Measurements from ENCODE around the gene NDUFB7.
"Not testable (repeated sequence)": the region's sequence is repeated elsewhere in the genome, so short reads cannot be mapped to it uniquely, and the experiment has no call there.

Gene NDUFB7

DNA sequence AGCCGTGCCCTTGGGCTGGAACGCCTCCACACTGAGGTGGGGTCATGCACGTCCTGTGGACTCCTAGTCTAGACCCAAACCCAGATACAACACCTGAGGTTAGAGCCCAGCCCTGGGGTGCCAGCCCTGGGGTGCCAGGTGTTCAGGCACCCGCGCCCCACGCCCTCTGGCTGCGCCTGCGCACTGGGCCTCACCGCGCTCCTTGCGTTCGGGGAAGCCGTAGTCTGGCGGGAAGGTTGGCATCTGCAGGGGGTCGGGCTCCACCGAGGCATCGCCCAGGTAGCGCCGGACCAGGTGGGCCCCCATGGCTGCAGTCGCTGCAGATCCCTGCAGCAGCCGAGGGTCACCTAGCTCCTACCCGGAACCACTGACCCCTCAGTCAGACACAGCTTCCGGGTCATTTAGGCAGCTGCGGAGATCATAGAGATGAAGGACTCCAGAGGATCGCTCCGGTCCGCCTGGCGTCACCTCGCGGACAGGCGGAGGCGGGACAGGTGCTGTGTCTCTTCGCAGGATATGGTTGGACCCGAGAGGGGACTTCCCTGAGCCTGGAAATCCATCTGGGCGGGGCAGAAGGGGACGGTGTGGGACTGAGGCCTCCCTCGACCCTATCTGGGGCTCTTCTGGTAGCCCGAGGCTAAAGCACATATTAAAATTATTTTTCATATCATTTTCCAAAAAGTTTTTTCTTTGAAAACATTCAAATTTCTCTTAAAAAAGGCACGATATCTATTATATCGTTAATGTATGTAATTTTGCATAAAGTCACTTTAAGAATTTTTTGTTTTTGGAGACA lies at the start of gene NDUFB7:
Gene NDUFB7 (minus strand): TSS at position 372 of the 796 bp plus-strand sequence. CDS start 66 bp downstream, at position 306.
- peak; percentile 96 for DNase-seq (ENCODE audit: low read depth, low spot score)

DNA sequence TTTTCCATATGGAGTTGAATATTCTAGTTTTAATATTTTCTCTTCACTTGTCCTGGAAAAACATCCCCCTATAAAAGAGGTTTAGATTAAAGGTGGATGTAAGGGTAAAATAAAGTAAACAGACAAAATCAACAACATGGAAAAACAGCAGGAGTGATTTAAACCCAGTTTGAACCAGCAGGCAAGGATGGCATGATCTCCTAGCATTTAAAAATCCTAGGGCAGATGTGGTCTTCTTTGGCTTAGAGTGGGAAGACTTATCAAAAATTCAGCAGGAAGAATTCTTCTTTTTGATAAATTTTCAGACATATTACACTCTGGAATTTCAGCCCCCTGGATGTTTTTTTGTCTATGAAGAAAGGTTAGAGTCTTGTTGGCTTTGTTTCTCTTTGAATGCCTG lies 47.5 kb upstream of the NDUFB7 start:
- DNase-seq (ENCODE audit: low read depth, low spot score) = no peak

DNA sequence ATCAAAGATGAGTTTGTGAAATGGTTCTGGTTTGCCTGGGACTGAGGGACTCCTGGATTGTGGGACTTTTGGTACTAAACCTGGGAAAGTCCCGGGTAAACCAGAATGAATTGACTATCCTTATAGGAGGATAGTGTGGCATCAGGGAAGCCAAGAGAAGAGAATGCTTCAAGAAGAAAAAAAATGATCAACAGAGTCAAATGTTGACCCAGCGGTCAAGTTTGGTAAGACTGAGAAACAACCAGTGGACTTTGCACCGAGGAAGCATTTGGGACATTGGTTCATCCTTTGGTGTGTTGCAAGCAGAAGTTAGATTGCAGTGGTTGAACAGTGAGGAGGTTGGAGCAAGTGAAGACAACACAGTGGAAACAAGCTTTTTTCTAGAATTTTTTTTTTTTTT lies 44.5 kb upstream of the NDUFB7 start:
- no peak for DNase-seq (ENCODE audit: low read depth, low spot score)

- DNase-seq (ENCODE audit: low read depth, low spot score) = no peak
These were observed 43.8 kb upstream of the NDUFB7 start for GRCh38 chr19:14615623-14616022.

- no peak for DNase-seq (ENCODE audit: low read depth, low spot score)
These were observed 42.2 kb upstream of the NDUFB7 start for GRCh38 chr19:14614099-14614412.

DNA sequence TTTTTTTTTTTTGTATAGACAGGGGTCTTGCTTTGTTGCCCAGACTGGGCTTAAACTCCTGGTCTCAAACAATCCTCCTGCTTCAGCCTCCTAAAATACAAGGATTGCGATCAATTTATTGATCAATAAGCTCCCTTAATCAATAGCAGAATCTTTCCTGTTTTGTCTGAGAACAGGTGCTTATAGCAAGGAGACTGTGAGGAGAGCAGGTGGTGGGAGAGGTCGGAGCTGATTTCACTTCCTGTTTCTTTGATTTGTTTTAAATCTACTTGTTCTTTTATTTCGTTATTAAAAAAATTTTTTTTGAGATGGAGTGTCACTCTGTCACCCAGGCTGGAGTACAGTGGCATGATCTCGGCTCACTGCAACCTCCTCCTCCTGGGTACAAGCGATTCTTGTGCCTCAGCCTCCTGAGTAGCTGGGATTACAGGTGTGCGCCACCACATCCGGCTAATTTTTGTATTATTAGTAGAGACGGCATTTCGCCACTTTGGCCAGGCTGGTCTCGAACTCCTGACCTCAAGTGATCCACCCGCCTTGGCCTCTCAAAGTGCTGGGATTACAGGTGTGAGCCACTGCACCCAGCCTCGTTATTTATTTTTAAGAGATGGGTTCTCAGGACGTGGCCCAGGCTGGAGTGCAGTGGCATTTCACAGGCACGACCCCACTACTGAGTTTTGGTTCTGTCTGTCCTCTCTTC lies 41.7 kb upstream of the NDUFB7 start:
- not testable (repeated sequence) for DNase-seq (ENCODE audit: low read depth, low spot score)

DNA sequence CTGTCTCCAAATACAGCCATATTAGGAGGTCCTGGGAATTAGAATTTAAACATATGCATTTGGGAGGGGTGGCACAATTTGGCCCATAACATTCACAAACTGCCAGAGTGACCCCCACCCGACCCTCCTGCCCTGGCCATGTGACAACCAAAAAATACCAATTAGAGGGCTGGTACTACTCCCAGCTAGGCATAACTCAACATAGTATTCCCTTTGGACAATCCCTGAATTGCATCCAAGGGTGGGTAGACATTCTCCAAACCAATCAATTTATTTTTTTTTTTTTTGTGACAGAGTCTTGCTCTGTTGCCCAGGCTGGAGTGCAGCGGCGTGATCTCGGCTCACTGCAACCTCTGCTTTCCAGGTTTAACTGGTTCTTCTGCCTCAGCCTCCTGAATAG lies 40.8 kb upstream of the NDUFB7 start:
- no peak for DNase-seq (ENCODE audit: low read depth, low spot score)

- DNase-seq (ENCODE audit: low read depth, low spot score) = not testable (repeated sequence)
These were observed 40.4 kb upstream of the NDUFB7 start for GRCh38 chr19:14612242-14612641.

- no peak for DNase-seq (ENCODE audit: low read depth, low spot score)
These were observed 39.2 kb upstream of the NDUFB7 start for GRCh38 chr19:14611051-14611450.

DNA sequence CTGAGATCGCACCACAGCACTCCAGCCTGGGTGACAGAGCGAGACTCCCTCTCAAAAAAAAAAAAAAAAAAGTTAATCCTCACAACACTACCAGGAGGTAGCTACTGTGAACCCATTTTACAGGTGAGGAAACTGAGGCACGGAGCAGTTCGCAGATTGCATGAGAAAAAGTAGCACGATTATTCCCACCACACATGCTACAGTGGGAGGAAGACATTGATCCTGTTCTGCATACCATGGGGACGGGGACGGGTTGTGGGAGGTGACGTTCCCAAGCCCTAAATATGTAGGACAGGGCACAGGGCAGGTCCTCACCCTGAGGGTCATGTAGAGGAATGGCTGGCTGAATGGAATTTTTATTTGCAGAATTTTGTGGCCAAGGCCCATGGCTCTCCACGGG lies 34.8 kb upstream of the NDUFB7 start:
- no peak for DNase-seq (ENCODE audit: low read depth, low spot score)

DNA sequence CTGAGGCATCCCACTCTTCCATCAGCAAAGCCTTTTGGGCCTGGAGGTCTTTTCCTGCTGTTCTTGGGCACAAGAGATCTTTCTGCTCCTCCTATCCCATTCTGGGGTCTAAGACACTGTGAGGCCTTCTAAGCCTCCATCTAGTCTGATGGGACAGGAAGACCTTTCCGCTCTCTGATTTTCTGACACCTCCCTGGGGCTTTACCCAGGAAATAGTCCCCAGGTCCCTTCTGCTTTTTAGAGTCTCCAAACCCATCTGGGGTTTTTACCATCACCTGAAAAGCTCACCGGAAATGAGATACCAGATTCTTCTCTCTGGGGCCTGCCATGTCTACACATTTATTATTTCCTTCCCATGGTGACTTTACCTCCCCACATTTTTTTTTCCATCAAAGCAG lies 32.1 kb upstream of the NDUFB7 start:
- DNase-seq (ENCODE audit: low read depth, low spot score) = no peak

- no peak for DNase-seq (ENCODE audit: low read depth, low spot score)
These were observed 27.8 kb upstream of the NDUFB7 start for GRCh38 chr19:14599548-14600147.

DNA sequence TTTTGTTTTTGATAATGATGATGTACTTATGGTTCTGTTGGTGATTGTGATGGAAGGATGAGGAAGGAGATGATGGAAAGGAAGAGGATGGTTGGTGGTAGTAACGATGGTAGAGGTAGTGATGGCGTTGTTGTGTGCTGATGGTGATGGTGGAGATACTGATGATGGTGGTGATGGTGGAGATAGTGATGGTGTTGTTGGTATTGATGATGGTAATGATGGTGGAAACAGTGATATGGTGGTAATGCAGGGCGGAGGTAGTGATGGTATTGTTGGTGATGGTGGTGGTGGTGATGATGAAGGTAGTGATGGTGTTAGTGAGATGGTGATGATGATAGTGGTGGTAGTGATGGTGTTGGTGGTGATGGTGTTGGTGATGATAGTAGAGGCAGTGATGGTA lies 23.7 kb upstream of the NDUFB7 start:
- no peak for DNase-seq (ENCODE audit: low read depth, low spot score)

GRCh38 chr19:14589433-14589832 lies 17.6 kb upstream of the NDUFB7 start:
- not testable (repeated sequence) for DNase-seq (ENCODE audit: low read depth, low spot score)

DNA sequence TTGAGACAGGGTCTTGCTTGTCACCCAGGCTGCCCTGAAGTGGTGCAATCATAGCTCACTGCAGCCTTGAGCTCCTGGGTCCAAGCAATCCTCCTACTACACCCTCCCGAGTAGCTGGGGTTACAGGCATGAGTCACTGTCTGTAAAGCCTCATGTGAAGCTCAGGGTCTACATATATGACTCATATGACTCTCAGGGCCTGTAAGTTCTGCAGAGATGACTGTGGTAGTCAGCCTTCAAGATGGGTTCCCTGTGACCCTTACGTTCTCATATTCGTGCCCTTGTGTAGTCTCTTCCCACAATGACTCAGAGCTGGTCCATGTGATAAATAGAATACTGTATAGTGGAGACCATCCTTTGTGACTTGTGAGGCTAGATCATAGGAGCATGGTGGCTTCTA lies 13.3 kb upstream of the NDUFB7 start:
- not testable (repeated sequence) for DNase-seq (ENCODE audit: low read depth, low spot score)

DNA sequence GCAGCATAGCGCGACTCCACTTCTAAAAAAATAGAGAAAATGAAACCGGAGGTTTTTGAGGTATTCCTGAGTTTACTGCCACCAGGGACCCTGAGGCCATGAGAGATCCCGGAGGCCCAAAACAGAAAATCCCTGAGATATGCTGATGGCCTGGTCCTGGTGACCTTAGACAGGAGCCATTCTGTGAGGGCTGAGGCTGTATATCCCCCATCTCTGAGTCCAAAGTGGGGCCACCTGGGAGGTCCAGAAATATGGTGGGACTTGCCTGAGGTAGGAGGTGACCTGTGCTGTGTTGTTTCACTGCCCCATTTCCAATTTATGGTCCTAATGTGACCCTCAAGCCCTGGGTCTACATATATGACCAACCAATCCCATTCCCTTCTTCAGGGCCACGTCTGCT lies 12.5 kb upstream of the NDUFB7 start:
- DNase-seq (ENCODE audit: low read depth, low spot score) = not testable (repeated sequence)

GRCh38 chr19:14582894-14583340 lies 11.1 kb upstream of the NDUFB7 start, which contains the start of gene CLEC17A:
Gene CLEC17A (plus strand): TSS chr19:14583084. CDS start chr19:14583161, 77 bp downstream.
- DNase-seq (ENCODE audit: low read depth, low spot score) = no peak

- DNase-seq (ENCODE audit: low read depth, low spot score) = no peak
These were observed 8.9 kb upstream of the NDUFB7 start for GRCh38 chr19:14580623-14581237.

DNA sequence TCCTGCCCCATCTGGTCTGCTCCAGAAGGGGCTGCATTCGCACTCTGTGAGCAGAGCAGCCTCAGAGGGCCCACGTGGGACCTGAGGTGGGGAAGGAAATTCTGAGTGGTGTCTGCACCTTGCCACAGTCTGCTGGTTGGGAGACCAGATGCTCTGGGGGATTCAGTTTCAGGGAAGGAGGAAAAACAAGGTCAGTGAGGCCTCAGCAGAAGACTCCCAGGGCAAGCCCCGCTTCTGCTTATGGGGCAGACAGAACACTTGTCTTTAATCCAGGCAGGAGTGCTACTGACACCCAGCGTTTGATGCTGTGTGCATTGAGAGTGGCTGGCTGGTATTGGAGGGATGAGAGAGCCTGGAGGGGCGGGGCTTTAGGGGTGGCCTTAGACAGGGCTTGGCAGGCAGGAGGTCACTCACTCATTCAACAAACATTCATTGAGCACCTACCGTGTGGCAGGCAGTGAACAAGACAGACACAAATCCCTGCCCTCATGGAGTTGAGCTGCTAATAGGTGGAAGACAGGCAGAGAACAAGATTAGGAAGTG lies 6.1 kb upstream of the NDUFB7 start:
- no peak for DNase-seq (ENCODE audit: low read depth, low spot score)

- no peak for DNase-seq (ENCODE audit: low read depth, low spot score)
These were observed 5.4 kb upstream of the NDUFB7 start for GRCh38 chr19:14577264-14577663.

- no peak for DNase-seq (ENCODE audit: low read depth, low spot score)
These were observed 4.5 kb upstream of the NDUFB7 start for GRCh38 chr19:14576363-14576762.

GRCh38 chr19:14575428-14575980 lies 3.6 kb upstream of the NDUFB7 start:
- DNase-seq (ENCODE audit: low read depth, low spot score) = no peak

Measured in astrocyte of the hippocampus (primary cell).